HepG2 (cell line): Measurements from ENCODE around the gene ST6GALNAC4. TPM values are rescaled to one million over a fixed set of nuclear protein-coding genes. Genes with fewer than 3 reads are reported as not detected.

ENCODE experiments used
- ATAD3A ChIP-seq: sonication (generic); formaldehyde crosslinking; IDR thresholded peaks from 2 replicates; pipeline ENCODE4 v1.4.0; 2020; ENCODE audit warnings: missing genetic modification reagents
- ATF1 ChIP-seq: IDR thresholded peaks from 2 replicates; pipeline ENCODE4 v1.6.1; 2016; ENCODE audit warnings: mild to moderate bottlenecking, control low read depth
- CENPBD1 ChIP-seq: sonication (generic); formaldehyde crosslinking; IDR thresholded peaks from 2 replicates; pipeline ENCODE4 v1.8.0; 2022; ENCODE audit warnings: missing genetic modification reagents, low read depth, mild to moderate bottlenecking, borderline replicate concordance
- ESRRA ChIP-seq: sonication (generic); formaldehyde crosslinking; IDR thresholded peaks from 2 replicates; pipeline ENCODE4 v1.5.1; 2020; ENCODE audit warnings: mild to moderate bottlenecking, low read depth, missing genetic modification reagents
- FOXC1 ChIP-seq: sonication (generic); formaldehyde crosslinking; IDR thresholded peaks from 2 replicates; pipeline ENCODE4 v1.8.0; 2022; ENCODE audit warnings: mild to moderate bottlenecking, missing genetic modification reagents, borderline replicate concordance
- GABPA ChIP-seq, 2 experiments: IDR thresholded peaks; 2 replicates each; pipeline ENCODE4 v1.6.1; 2011 to 2016; ENCODE audit warnings: low read depth in 2 of 2, low read length in 1 of 2, missing biosample characterization in 1 of 2, missing genetic modification characterization in 1 of 2
- HMG20B ChIP-seq: conservative IDR thresholded peaks from 2 replicates; pipeline ENCODE4 v1.6.1; 2016; ENCODE audit warnings: missing genetic modification reagents, missing compliant biosample characterization
- HNF4A ChIP-seq: sonication (generic); formaldehyde crosslinking; IDR thresholded peaks from 2 replicates; pipeline ENCODE4 v1.4.0; 2020; ENCODE audit warnings: missing genetic modification reagents
- NFIB ChIP-seq: sonication (generic); formaldehyde crosslinking; IDR thresholded peaks from 2 replicates; pipeline ENCODE4 v1.9.0; 2021; ENCODE audit warnings: missing genetic modification reagents, mild to moderate bottlenecking, borderline replicate concordance
- NONO ChIP-seq, 2 experiments: fragments of 450-650 bp in 1 of 2; sonication (generic) in 1 of 2; formaldehyde crosslinking in 1 of 2; IDR thresholded peaks in 1 of 2; conservative IDR thresholded peaks in 1 of 2; 2 replicates each; pipeline versions ENCODE4 v1.6.1 to v1.8.0; 2017 to 2022; ENCODE audit warnings: mild to moderate bottlenecking in 1 of 2, missing genetic modification reagents in 1 of 2, moderate library complexity in 1 of 2
- ONECUT2 ChIP-seq: sonication (generic); formaldehyde crosslinking; IDR thresholded peaks from 2 replicates; pipeline ENCODE4 v1.4.0; 2020; ENCODE audit warnings: missing genetic modification reagents
- PAXIP1 ChIP-seq: sonication (generic); formaldehyde crosslinking; conservative IDR thresholded peaks from 2 replicates; pipeline ENCODE4 v1.4.0; 2020; ENCODE audit warnings: mild to moderate bottlenecking, missing genetic modification reagents, moderate library complexity
- POLR2AphosphoS2 ChIP-seq: IDR thresholded peaks from 2 replicates; pipeline ENCODE4 v1.6.1; 2011; ENCODE audit warnings: low read depth, low read length, improper control_type of control experiment
- SCMH1 ChIP-seq: sonication (generic); formaldehyde crosslinking; IDR thresholded peaks from 2 replicates; pipeline ENCODE4 v1.9.0; 2021; ENCODE audit warnings: missing genetic modification reagents, mild to moderate bottlenecking, borderline replicate concordance
- SMAD3 ChIP-seq: sonication (generic); formaldehyde crosslinking; IDR thresholded peaks from 2 replicates; pipeline ENCODE4 v1.4.0; 2020; ENCODE audit warnings: missing genetic modification reagents
- ZC3H13 ChIP-seq: sonication (generic); formaldehyde crosslinking; IDR thresholded peaks from 2 replicates; pipeline ENCODE4 v1.8.1; 2023; ENCODE audit warnings: mild to moderate bottlenecking, missing genetic modification reagents, moderate library complexity
- ZIK1 ChIP-seq: sonication (generic); formaldehyde crosslinking; IDR thresholded peaks from 2 replicates; pipeline ENCODE4 v1.5.0; 2020; ENCODE audit warnings: mild to moderate bottlenecking, low read depth, missing genetic modification reagents, borderline replicate concordance
- ZNF333 ChIP-seq: sonication (generic); formaldehyde crosslinking; IDR thresholded peaks from 2 replicates; pipeline ENCODE4 v1.4.0; 2020; ENCODE audit warnings: mild to moderate bottlenecking, missing genetic modification reagents, borderline replicate concordance
- ZNF605 ChIP-seq: sonication (generic); formaldehyde crosslinking; IDR thresholded peaks from 2 replicates; pipeline ENCODE4 v1.8.0; 2022; ENCODE audit warnings: mild to moderate bottlenecking, missing genetic modification reagents
- ZNF788 ChIP-seq: sonication (generic); formaldehyde crosslinking; IDR thresholded peaks from 2 replicates; pipeline ENCODE4 v1.5.0; 2020; ENCODE audit warnings: mild to moderate bottlenecking, missing genetic modification reagents, borderline replicate concordance
- polyA plus RNA-seq, 8 experiments: library from polyadenylated mRNA; depleted of rRNA in 3 of 8; stranded (reverse) in 7 of 8; unstranded in 1 of 8; fragments of >200 nt; fragmentation: Illumina TruSeq in 4 of 8; extraction: Trizol in 4 of 8; gene quantifications; 2 replicates each; pipeline versions ENCODE4 v1.2.1 to v1.2.3, GENCODE V29; 2011 to 2016; ENCODE audit warnings: low read depth in 4 of 8, missing spikeins in 1 of 8, mixed read lengths in 1 of 8; ENCODE audit not compliant: insufficient read depth in 1 of 8
- total RNA-seq, 5 experiments: library from RNA; depleted of rRNA; stranded (reverse); fragments of >200 nt; fragmentation: Illumina TruSeq; extraction: Trizol; gene quantifications; 2 replicates each; pipeline ENCODE4 v1.2.3, GENCODE V29; 2016; ENCODE audit warnings: low read depth in 1 of 5
- TF ChIP-seq, protein P1 (sequence below): sonication (generic); formaldehyde crosslinking; conservative IDR thresholded peaks from 2 replicates; pipeline ENCODE4 v1.8.0; 2022; ENCODE audit warnings: missing genetic modification reagents
- TF ChIP-seq, protein P2 (sequence below): fragments of 450-650 bp; IDR thresholded peaks from 2 replicates; pipeline ENCODE4 v1.6.1; 2017; ENCODE audit warnings: mild to moderate bottlenecking

The ST6GALNAC4 gene
- total and polyA plus RNA-seq, 2 of the 13 experiments (the other 11 are each of a cell fraction or from before 2014, with no cell fraction given), result 18.8 to 27.7 TPM

DNA sequence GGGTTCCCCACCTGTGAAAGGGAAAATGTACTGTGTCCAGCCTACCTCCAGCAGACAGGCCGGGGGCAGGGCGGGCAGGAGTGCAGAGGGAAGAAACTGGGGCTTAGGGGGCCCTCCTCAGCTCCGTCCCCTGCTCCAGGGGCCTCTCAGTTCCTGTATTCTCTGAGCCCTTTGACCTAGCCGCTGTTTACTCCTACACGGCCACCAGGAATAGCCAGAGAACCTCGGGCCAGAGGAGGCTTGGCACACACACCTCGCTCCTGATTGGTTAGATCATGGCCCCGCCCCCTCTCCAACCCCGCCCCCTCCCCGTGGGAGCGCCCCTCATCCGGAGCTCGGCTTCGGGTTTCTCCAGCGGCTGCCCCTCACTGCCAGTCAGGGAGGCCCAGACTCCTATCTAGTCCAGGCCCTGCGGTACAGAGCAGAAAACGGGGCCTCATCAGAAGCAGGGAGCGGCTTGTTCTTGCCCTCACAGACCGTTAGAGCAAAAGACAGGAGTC is 19.6 kb downstream of the ST6GALNAC4 start (continued):
- TF ChIP-seq, protein P1, sequence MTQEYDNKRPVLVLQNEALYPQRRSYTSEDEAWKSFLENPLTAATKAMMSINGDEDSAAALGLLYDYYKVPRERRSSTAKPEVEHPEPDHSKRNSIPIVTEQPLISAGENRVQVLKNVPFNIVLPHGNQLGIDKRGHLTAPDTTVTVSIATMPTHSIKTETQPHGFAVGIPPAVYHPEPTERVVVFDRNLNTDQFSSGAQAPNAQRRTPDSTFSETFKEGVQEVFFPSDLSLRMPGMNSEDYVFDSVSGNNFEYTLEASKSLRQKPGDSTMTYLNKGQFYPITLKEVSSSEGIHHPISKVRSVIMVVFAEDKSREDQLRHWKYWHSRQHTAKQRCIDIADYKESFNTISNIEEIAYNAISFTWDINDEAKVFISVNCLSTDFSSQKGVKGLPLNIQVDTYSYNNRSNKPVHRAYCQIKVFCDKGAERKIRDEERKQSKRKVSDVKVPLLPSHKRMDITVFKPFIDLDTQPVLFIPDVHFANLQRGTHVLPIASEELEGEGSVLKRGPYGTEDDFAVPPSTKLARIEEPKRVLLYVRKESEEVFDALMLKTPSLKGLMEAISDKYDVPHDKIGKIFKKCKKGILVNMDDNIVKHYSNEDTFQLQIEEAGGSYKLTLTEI (CRISPR knock-in tag), result no peak
- TF ChIP-seq ZIK1 (no peak), HNF4A (CRISPR knock-in tag) (peak; percentile 64), ESRRA (CRISPR knock-in tag) (no peak), ZNF788 (CRISPR knock-in tag) (no peak; the same call in 1 of the 2 replicates), ZC3H13 (no peak), ONECUT2 (CRISPR knock-in tag) (no peak), FOXC1 (CRISPR knock-in tag) (no peak), NONO (IDR thresholded peaks at IDR 0.05) (no peak), NONO (CRISPR knock-in tag; conservative IDR thresholded peaks at IDR 0.05) (no peak), NFIB (CRISPR knock-in tag) (no peak), HMG20B (CRISPR knock-in tag) (0 out of 2 replicates have a peak, but pooled peaks have one; percentile 44), ZNF605 (CRISPR knock-in tag) (no peak), ZNF333 (CRISPR knock-in tag) (no peak), SCMH1 (CRISPR knock-in tag) (no peak), CENPBD1 (no peak), PAXIP1 (CRISPR knock-in tag) (peak; percentile 94), ATF1 (no peak), ATAD3A (CRISPR knock-in tag) (no peak), GABPA (IDR thresholded peaks at IDR 0.05; ENCODE audit: low read depth, low read length) (no peak), GABPA (CRISPR knock-in tag; IDR thresholded peaks at IDR 0.05; ENCODE audit: low read depth) (peak; percentile 46; the same call in 1 of the 2 replicates), SMAD3 (CRISPR knock-in tag) (peak; percentile 86; the same call in 1 of the 2 replicates), POLR2AphosphoS2 (no peak)
- TF ChIP-seq, protein P2, sequence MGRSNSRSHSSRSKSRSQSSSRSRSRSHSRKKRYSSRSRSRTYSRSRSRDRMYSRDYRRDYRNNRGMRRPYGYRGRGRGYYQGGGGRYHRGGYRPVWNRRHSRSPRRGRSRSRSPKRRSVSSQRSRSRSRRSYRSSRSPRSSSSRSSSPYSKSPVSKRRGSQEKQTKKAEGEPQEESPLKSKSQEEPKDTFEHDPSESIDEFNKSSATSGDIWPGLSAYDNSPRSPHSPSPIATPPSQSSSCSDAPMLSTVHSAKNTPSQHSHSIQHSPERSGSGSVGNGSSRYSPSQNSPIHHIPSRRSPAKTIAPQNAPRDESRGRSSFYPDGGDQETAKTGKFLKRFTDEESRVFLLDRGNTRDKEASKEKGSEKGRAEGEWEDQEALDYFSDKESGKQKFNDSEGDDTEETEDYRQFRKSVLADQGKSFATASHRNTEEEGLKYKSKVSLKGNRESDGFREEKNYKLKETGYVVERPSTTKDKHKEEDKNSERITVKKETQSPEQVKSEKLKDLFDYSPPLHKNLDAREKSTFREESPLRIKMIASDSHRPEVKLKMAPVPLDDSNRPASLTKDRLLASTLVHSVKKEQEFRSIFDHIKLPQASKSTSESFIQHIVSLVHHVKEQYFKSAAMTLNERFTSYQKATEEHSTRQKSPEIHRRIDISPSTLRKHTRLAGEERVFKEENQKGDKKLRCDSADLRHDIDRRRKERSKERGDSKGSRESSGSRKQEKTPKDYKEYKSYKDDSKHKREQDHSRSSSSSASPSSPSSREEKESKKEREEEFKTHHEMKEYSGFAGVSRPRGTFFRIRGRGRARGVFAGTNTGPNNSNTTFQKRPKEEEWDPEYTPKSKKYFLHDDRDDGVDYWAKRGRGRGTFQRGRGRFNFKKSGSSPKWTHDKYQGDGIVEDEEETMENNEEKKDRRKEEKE, result no peak
